Stomach smooth muscle (tissue), 2 donors: ENCODE results near the gene SDCBP2.

ENCODE experiments used
- H3K27ac ChIP-seq: one replicate; pipeline ENCODE4 v1.7.0; 2013; ENCODE audit warnings: mild to moderate bottlenecking, low read length, inconsistent platforms
- H3K27me3 ChIP-seq, 2 donors: one replicate each; pipeline ENCODE4 v1.7.0; 2013; ENCODE audit warnings: low read length in 2 of 2; ENCODE audit not compliant: insufficient read depth in 2 of 2, control insufficient read depth in 1 of 2
- H3K36me3 ChIP-seq, 2 donors: one replicate each; pipeline ENCODE4 v1.7.0; 2013; ENCODE audit warnings: low read length in 2 of 2; ENCODE audit not compliant: control insufficient read depth in 2 of 2, insufficient read depth in 2 of 2
- H3K4me1 ChIP-seq: one replicate; pipeline ENCODE4 v1.7.0; 2013; ENCODE audit warnings: low read length; ENCODE audit not compliant: control insufficient read depth, insufficient read depth
- H3K4me3 ChIP-seq, 2 donors: one replicate each; pipeline ENCODE4 v1.7.0; 2013; ENCODE audit warnings: low read length in 2 of 2
- H3K9ac ChIP-seq, 2 donors: one replicate each; pipeline ENCODE4 v1.7.0; 2013; ENCODE audit warnings: low read length in 2 of 2, mild to moderate bottlenecking in 1 of 2
- H3K9me3 ChIP-seq, 2 donors: one replicate each; pipeline ENCODE4 v1.7.0; 2013; ENCODE audit warnings: low read length in 2 of 2; ENCODE audit not compliant: control insufficient read depth in 2 of 2
- donor health status: healthy.
- donor health status: Pancreatic carcinoma.

SDCBP2 gene

DNA sequence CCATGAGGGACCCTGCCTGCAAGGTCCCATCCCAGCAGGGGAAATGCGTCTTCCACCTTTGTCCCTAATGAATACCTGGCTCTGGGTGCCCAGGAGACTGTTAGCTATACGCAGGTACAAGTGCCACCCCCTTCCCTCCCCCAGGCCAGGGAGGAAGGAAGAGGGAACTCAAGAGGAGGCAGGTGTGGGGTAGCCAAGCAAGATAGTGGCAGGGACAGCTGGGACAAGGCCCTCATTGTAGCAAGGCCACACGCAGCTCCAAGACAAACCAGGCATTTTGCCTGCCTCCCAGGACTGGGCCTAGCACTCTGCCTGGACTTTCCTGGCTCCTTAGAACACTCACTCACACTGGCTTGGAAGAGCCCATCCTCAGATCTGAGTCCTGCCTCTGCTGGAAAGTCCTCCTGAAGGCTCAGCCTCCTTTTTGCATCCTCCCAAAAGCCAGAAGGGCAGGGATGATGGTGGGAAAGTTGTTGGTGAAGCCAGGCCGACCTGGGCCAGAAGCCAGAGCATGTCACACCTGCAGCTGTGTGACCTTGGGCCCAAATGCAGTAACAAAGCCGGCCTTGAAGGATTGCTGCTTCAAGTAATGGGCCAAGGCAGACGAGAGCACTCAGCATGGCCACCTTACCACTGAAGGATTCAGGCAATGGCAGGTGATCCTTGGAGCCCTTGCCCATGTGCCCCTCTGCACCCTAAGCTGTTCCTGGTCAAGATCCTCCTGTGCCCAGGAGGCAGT is 35.1 kb downstream of the SDCBP2 start:
- no peak overlapping the region for H3K4me3 ChIP-seq
- no peaks in the 10 kb centered on the region for H3K27me3 ChIP-seq
- no peak overlapping the region for H3K9ac ChIP-seq
- peaks cover 2 to 7% of the 10 kb centered on the region in 2 donors for H3K36me3 ChIP-seq
- H3K9me3 ChIP-seq: no peaks in the 10 kb centered on the region
- no peak overlapping the region for H3K27ac ChIP-seq
- no peaks in the 10 kb centered on the region for H3K4me1 ChIP-seq

DNA sequence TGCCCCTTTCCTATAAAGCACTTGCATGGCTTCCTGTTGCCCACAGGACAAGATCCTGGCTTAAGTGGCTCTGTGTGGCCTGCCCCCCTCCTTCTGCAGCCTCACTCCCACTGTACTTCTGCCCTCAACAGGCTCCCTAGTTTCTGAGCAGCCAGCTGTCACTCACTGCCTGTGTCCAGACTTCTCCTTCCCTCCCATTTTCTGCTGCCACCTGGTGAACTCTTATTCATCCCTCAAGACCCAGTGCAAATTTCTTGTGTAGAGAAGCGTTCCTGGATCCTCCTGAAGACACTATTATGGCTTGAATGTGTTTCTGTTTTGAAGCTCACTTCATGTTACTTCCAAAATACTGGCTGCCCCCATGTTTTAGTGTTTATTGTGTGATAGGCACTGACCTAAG is 36.3 kb downstream of the SDCBP2 start:
- no peak overlapping the region for H3K27ac ChIP-seq
- H3K9me3 ChIP-seq: no peaks in the 10 kb centered on the region
- peaks cover 2% of the 10 kb centered on the region in 2 donors for H3K36me3 ChIP-seq
- H3K9ac ChIP-seq: no peak overlapping the region
- no peaks in the 10 kb centered on the region for H3K27me3 ChIP-seq
- no peaks in the 10 kb centered on the region for H3K4me1 ChIP-seq
- H3K4me3 ChIP-seq: no peak overlapping the region

DNA sequence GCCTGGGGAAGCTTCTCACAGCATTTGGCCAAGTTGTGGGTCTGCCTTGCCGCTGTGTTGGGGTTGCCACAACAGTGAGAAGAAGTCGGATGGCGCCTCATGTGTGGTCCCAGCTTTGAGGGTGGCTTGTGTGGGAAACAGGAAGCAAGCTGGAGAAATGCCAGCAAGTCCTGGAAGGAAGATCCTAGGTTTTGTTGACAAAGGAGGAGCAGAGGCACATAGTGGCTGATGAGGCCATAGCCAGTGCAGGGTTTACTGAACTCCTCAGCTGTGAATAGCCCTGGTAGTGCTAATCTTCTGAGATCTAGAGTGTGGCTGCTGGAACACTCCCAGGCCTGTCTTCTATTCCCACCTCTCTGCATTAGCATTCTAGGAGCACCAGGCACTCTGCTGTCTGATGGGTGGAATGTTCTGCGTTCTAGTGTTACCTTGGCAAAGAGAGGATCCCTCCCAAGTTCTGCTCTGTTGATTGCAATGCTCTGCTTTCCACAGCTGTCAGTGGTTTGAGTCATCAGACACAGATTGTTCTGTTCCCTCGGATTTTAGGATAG is 37.7 kb downstream of the SDCBP2 start:
- Histone ChIP-seq H3K9me3 (no peaks in the 10 kb centered on the region), H3K36me3 (peaks cover 0 to 2% of the 10 kb centered on the region in 2 donors), H3K4me3 (no peak overlapping the region), H3K9ac (no peak overlapping the region), H3K4me1 (no peaks in the 10 kb centered on the region), H3K27me3 (no peaks in the 10 kb centered on the region), H3K27ac (no peak overlapping the region)

DNA sequence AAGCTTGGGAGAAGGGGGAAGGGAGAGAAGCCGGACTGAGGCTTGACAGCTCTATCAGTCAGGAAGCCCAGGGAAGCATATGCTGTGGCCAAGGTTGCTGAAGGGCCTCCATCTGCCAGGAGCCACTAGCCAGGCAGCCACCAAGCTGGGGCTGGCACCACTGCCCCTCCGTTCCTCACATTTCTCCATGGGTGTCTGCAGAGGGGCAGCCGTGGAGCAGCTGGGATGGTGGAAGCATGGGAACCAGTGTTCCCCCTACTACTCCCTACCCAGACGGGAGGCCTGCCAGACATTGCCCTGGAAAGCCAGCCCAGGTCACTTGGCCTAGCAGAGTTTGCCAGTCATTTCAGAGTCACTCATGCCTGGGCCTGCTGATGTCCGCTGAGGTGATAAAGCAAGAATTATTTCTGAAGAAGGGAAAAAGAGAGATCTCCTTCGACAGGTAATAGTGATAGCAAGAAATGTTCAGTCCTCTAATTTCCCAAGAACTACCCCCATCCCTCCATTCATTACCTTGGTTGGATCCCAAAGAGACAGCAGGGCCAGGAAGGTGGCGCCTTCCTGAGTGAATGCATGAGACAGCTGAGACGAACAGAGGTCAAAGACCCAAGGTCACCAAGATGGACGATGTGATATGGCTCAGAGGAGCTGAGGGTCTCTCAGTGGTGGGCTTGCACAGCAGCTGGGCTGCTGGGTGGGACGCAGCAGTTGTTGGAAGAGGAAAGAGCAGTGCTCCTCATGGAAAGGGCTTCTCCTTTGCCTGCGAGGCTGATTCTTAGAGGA is 41.0 kb downstream of the SDCBP2 start:
- Histone ChIP-seq H3K9me3 (no peaks in the 10 kb centered on the region), H3K27ac (no peak overlapping the region), H3K4me3 (no peak overlapping the region), H3K4me1 (no peaks in the 10 kb centered on the region), H3K27me3 (no peaks in the 10 kb centered on the region), H3K36me3 (peaks cover 0 to 2% of the 10 kb centered on the region in 2 donors), H3K9ac (no peak overlapping the region)

DNA sequence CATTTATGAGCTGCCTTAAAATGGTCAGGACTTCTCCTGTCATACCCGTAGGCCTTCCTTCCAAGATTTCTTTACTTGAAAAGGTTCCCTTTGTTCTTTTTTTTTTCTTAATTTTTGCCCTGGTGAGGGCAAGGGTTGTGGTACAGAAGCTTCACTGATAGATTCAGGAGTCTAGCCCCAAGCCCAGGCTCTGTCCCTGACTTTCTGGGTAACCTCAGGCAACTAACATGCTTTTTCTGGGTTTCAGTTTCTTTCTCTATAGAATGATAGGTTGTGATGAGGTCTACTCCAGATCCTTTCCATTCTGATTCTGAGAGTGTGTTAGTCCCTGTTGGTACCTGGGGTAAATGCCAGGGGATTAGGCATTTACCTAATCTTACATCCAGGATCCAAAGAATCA is 41.6 kb downstream of the SDCBP2 start:
- Histone ChIP-seq H3K4me3 (no peak overlapping the region), H3K4me1 (no peaks in the 10 kb centered on the region), H3K27ac (no peak overlapping the region), H3K36me3 (peaks cover 0 to 2% of the 10 kb centered on the region in 2 donors), H3K27me3 (no peaks in the 10 kb centered on the region), H3K9ac (no peak overlapping the region), H3K9me3 (no peaks in the 10 kb centered on the region)

DNA sequence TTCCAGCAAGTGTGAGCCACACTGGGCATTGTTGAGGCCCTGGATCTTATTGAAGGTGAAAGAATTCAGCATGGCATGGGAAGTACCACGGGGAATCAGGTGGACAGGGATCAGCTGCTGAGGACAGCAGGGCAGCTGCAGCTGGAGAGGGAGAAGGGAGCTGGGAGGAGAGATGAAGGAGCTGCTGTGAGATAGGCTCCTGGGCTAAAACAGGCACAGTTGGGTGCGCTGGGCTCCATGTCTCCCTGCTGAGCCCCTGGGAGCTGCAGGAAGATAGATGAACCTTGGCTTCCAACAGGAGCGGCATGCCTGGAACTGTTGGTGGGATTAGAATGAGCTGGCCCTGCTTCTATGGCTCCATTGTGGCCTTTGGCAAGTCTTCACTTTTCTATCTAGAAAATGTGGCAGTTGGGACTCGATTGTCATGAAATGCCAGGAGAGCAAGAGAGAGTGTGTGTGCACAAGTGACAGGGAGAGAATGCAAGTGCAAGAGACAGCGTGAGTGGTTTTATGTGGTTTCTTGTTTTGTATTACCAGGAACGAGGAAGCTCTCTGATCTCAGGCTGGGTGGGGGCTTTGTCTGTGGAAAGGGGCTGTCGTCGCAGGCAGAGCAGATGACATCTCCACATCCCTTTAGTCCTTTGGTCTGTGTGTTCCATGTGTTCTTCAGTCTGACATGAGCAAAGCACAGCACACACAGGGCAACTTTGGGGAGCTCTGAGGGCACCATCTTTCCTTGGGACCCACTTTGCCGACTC is 42.5 kb downstream of the SDCBP2 start:
- no peaks in the 10 kb centered on the region for H3K4me1 ChIP-seq
- peaks cover 0 to 2% of the 10 kb centered on the region in 2 donors for H3K36me3 ChIP-seq
- H3K9ac ChIP-seq: no peak overlapping the region
- no peaks in the 10 kb centered on the region for H3K27me3 ChIP-seq
- H3K9me3 ChIP-seq: no peaks in the 10 kb centered on the region
- no peak overlapping the region for H3K4me3 ChIP-seq
- no peak overlapping the region for H3K27ac ChIP-seq

DNA sequence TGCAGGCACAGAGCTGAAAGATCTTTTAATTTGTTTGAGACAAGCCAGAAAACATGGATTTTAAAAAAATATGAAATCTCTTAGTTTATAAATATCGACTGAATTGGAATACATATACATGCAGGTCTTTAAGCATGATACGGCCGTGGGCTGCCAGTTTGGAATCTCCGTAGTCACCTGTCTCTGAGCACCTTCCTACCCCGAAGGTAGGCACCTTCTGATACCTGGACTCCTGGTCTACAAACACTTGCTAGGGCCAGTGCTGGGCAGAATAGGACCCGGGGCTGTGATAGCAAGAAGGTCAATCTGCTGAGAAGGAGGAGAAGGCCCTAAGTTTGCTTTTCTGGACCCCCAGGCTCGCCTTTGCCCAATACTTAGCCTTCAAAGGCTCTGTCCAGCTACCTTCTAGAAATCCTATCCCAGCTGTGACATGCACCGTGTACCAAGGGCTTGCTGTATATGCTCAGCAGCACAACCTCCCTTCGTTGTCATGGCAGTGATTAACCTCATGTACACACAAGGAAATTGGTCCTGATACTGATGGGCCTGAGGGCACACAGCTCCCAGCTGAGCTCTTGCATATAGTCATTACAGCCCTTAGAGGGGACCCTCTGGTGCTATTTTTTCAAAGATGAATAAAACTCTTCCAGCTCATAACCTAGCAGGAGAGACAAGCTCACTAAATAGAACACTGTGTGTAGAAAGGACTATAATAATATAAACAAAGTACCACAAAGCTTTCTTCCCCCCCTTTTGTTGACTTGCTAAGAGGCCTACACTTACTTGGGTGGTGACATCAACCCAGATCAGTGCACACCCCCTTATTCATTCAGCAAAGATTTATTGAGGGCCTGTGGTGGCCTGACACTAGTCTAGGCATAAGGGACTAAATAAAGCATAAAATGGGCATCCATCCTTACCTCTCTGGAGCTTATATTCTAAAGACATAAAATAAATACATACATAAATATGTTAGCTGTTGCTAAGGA is 45.1 kb downstream of the SDCBP2 start:
- Histone ChIP-seq H3K27me3 (no peaks in the 10 kb centered on the region), H3K4me1 (no peaks in the 10 kb centered on the region), H3K27ac (no peak overlapping the region), H3K4me3 (no peak overlapping the region), H3K9ac (no peak overlapping the region), H3K9me3 (no peaks in the 10 kb centered on the region), H3K36me3 (peaks cover 0 to 8% of the 10 kb centered on the region in 2 donors)

DNA sequence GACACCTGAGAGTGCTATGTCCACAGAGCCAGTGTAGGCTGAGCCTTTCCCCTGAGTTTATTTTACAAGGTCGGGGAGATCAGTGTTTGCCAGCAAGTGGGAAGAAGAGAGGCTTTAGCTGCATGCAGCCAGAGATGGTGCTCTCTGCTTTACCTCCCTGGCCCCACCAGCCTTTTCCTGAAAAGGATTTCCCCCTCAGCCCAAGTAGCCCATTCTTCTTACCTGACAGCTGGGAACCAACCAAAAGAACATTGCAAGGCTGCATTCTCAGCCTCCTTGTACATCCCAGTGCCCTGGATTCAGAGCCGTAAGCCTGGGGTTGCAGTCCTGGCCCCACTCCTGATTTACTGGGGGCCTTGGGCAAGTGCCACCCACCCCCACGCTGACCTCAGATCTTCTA is 46.0 kb downstream of the SDCBP2 start:
- peaks cover 0 to 8% of the 10 kb centered on the region in 2 donors for H3K36me3 ChIP-seq
- no peaks in the 10 kb centered on the region for H3K9me3 ChIP-seq
- no peak overlapping the region for H3K9ac ChIP-seq
- H3K27ac ChIP-seq: no peak overlapping the region
- H3K4me1 ChIP-seq: no peaks in the 10 kb centered on the region
- H3K27me3 ChIP-seq: no peaks in the 10 kb centered on the region
- H3K4me3 ChIP-seq: no peak overlapping the region

DNA sequence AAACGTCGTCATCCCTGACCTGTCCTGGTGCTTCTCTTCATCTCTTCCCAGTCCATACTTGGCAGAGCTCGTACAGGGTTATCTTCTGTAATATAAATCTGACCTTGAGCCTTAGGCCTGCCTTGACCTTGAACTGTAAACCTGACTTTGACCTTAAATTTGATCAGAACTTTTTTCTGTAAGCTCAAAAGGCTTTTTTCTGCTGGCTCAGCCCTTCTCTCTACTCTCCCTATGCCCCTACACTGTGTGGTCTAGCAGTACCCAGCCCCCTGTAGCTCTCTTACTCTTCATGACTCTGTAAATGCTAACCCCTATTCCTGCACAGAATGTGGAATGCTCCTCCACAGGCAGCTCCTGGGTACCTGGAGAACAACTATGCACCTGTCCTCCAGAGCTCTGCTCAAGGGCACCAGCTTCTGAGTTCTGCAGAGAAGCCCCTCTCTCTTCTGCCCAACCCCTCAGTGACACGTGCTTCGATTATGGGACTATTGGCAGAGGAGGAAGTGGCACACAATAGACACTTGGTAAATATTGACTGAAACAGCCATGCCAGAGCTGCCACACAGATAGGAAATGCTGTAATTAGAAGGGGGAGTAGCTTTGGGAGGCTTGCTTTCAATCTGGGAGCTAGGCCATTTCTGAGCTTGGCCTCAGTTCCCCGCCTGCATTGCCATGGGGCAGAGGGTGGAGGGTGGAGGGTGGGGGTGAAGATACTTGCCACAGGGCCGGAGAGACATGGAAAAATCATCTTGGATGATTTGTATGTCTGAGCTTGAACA is 47.5 kb downstream of the SDCBP2 start:
- Histone ChIP-seq H3K4me1 (no peaks in the 10 kb centered on the region), H3K9ac (no peak overlapping the region), H3K27me3 (no peaks in the 10 kb centered on the region), H3K4me3 (no peak overlapping the region), H3K9me3 (no peaks in the 10 kb centered on the region), H3K27ac (no peak overlapping the region), H3K36me3 (peaks cover 0 to 8% of the 10 kb centered on the region in 2 donors)
